GM21825 (cell line): ENCODE results near the gene TBATA.

Source experiments
- ATAC-seq: cut with Tn5 transposase; IDR thresholded peaks from one replicate; pipeline ENCODE4 v1.9.1; 2021; ENCODE audit warnings: mild to moderate bottlenecking, moderate library complexity; ENCODE audit not compliant: unreplicated experiment

Gene TBATA

GRCh38 chr10:70747192-70747965, 37.8 kb downstream of the TBATA start:
- no peak for ATAC-seq

- no peak for ATAC-seq
These were observed 39.6 kb downstream of the TBATA start for GRCh38 chr10:70745555-70745954.

GRCh38 chr10:70744617-70745143, 40.5 kb downstream of the TBATA start:
- no peak for ATAC-seq

GRCh38 chr10:70743879-70744278, 41.3 kb downstream of the TBATA start:
- no peak for ATAC-seq

- no peak for ATAC-seq
These were observed 41.8 kb downstream of the TBATA start for GRCh38 chr10:70743430-70743788.

- no peak for ATAC-seq
These were observed 42.4 kb downstream of the TBATA start for GRCh38 chr10:70742537-70743429.

- no peak for ATAC-seq
These were observed 44.5 kb downstream of the TBATA start for GRCh38 chr10:70740406-70741288.

GRCh38 chr10:70738761-70739121, 46.4 kb downstream of the TBATA start:
- no peak for ATAC-seq

- no peak for ATAC-seq
These were observed 47.0 kb downstream of the TBATA start for GRCh38 chr10:70738006-70738760.

GRCh38 chr10:70737250-70737649, 47.9 kb downstream of the TBATA start:
- no peak for ATAC-seq

- ATAC-seq, result no peak
These were observed 48.7 kb downstream of the TBATA start for GRCh38 chr10:70736525-70736924.

- no peak for ATAC-seq
These were observed 50.0 kb downstream of the TBATA start for GRCh38 chr10:70735161-70735560.

GRCh38 chr10:70733051-70733450, 52.1 kb downstream of the TBATA start:
- no peak for ATAC-seq

- ATAC-seq, result no peak
These were observed 52.6 kb downstream of the TBATA start for GRCh38 chr10:70732569-70732968.

- no peak for ATAC-seq
These were observed 54.2 kb downstream of the TBATA start for GRCh38 chr10:70730955-70731354.

- ATAC-seq, result no peak
These were observed 55.3 kb downstream of the TBATA start for GRCh38 chr10:70729763-70730357.

- no peak for ATAC-seq
These were observed 56.8 kb downstream of the TBATA start for GRCh38 chr10:70728328-70728727.

- ATAC-seq, result no peak
These were observed 58.2 kb downstream of the TBATA start for GRCh38 chr10:70726909-70727495.

- no peak for ATAC-seq
These were observed 61.4 kb downstream of the TBATA start for GRCh38 chr10:70723771-70724170.
